Right forelimb (tissue), 1 donor: ENCODE data around the gene OGDH.

Source experiments
- DNase-seq: peaks from one replicate; pipeline ENCODE4 v3.0.0-alpha.2; 2018

Gene OGDH

DNA sequence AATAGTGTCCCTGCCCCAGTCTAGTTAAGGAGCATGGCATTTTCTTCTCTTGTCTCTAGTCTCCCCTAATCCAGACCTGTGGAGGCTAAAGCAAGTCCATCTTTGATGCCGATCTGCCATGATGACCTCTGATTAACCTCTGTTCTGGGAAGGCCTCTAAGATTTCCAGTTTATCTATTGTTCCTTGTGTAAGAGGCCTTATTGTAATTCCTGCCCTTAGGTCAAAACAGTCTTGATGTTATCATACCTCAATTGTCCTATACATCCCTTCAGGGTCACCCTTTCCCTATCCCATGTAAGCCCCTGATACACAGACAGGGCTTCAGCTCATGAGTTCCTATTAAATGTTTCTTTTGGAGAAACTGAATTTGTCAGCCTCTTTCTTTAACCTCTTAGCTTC, 137.3 kb downstream of the OGDH start:
- DNase-seq: no peak

DNA sequence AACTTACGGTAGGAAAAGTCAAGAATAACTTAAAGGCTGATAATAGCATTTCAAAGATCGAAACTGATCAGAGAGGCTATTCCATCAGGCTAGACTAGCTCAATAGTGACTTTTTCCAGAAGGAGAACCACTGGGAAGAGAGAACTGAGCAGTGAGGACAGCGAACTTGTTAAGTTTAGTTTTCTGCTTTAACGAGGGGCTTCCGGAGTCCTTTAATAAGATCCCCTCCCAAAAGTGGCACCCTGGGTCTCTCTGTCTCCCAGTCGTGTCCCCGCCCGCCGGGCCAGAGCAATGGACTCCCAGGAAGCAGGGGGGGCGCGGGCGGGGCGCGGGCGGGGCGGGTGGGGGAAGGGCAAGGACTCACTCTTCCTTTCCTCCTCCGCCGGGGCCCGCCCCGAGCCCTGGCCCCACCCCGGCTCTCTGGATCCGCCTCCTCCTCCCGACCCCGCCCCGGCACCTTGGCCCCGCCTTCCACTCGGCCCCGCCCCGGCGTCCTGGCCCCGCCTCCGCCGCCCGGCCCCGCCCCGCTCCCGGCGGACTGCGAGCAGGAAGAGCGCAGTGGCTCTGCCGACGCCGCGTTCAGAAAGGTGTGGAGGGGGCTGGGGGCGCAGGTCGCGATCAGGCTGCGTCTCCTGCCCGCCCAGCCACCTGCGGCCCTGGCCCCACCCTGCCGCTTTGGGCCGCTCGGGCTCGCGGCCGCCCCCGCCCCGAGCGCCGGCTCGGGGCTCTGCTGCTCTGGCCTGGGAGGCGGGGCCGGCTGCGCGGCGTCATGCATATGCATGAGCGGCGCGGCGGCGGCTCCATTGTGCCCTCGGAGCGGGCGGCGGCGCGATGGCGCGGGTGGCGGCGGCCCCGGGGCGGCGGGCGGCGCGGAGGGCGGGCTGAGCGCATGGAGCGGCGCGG, 141.9 kb downstream of the OGDH start, which contains the start of gene ZMIZ2:
ZMIZ2 (plus strand) TSS at position 803 of the 903 bp plus-strand sequence. CDS start 7,403 bp downstream, outside the sequence.
- peak; percentile 99 for DNase-seq

DNA sequence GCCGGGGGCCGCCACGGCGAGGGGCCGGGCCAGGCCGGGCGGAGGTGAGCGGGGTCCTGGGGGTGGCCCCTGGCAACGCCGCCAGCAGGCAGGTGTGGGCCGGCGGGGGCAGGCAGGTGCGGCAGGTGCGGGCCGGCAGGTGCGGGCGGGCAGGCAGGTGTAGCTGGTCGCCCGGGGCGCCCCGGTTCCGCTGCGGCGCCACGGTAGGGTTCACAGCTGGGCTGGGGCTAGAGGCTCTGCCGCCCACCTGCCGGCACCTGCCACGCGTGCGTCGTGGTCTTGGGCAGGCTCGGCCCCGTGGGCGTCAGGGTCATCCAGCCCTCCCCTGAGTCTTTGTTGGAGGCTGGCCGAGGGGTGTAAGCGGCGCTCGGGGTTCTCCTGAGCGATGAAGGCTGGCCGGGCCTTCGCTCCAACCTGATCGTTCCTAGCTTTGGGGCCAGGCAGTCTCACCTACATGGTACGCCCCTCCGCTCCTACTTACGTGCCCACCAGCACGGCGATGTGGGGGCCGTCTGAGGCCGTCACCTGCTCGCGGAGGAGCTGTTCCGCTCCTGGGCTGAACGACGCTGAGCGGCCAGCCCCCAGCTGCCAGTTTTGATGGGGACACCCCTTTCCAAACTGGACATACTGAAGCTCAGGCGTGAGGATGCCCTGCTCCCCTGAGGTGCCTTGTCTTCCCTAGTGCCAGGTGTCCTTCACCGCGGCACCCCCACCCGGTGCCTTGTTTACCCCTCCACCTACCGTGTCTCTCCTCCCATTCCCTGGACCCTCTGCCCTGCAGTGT, 142.7 kb downstream of the OGDH start:
- no peak for DNase-seq

DNA sequence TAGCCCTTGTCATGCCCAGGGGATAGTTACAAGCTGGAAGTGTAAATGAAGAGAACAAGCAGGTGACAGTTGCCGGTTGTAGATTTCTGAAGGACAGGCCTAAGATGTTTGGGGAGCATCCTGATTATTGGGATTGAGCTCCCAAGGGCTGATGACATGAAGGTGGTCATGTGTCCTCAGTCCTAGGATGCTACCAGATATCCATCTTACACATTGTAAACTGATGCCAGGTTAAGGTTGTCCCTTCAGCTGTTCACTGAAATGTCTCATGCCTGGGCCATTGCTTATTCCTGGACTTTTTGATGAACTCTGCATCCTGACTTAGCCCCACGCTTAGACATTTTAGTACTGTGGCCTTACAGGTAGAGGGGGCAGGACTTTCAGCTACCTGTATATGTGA, 143.6 kb downstream of the OGDH start:
- DNase-seq: no peak

GRCh38 chr7:44750424-44750823, 144.0 kb downstream of the OGDH start:
- DNase-seq: no peak

DNA sequence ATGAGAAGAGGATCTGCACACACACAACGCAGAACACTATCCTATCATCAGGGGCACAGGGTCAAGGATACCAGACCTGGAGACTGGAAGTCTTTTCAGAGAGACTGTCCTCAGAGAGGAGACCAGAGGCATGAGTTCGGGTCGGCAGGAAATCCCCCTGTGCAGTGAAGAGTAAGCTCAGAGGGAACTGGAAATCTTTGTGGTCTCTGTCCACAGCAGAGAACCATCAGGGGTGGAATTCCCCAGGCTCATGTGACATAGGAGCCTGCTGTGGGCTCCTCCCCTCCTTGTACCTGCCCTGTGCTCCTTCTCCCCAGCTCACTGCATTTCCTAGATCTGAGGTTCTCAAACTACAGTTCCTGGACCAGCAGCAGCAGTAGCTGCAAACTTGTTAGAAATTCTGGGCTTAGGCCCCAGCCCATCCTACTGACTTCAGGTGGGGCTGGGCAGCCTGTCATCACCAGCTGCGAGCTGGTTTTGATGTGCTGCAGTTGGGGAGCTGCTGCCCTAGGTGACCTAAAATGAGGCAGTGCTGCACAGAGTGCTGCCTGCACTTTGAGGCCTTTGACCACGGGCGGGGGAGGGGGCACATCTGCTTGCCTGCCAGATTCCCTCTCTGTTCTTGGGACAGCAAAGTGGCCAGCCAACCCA, 144.6 kb downstream of the OGDH start:
- DNase-seq: no peak

- no peak for DNase-seq
Observed at GRCh38 chr7:44752822-44753221, 146.4 kb downstream of the OGDH start.

DNA sequence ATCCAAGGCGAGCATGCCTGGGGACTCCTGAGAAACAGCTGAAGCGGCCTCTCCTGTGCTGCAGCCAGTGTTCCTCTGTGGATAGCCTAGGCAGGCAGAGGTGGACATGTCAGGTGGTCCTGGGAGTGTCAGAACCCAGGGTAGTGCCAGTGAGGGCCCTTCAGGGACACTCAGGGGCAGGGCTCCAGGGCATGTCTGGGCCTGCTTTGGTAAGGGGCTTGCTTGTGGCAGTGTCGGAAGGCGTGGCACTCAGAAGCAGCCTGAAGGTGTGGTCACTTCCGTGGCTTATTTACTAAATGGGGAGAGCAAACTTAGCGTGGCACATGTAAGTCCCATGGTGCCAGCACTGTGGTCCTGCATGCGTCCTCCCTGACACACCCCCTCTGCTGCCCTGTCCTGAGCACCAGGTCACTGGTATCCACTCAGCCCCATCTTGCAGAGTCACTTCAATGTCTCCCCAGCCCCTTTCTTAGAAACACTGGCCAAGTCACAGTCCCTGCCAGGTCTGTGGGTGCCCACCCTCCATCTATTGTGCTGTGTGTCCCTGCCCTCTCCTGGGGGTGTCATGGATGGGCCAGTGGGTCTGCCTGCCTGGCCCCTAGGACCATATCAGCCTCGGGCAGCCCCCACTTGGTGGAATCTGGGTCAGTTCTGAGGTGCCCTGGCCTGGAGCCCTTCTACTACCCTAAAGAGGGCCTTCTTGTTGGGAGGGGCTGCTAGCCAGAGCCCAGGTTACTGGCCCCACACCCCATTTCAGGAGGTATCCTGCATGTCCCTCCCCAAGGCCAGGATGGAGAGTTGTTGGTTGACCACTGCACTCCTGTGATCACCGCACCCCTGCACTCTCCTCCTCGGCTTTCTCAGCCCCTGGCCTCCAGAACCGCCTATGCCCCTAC, 148.6 kb downstream of the OGDH start:
- DNase-seq: no peak

- no peak for DNase-seq
Observed at GRCh38 chr7:44755698-44756627, 149.5 kb downstream of the OGDH start.

GRCh38 chr7:44756904-44757303, 150.5 kb downstream of the OGDH start:
- no peak for DNase-seq

DNA sequence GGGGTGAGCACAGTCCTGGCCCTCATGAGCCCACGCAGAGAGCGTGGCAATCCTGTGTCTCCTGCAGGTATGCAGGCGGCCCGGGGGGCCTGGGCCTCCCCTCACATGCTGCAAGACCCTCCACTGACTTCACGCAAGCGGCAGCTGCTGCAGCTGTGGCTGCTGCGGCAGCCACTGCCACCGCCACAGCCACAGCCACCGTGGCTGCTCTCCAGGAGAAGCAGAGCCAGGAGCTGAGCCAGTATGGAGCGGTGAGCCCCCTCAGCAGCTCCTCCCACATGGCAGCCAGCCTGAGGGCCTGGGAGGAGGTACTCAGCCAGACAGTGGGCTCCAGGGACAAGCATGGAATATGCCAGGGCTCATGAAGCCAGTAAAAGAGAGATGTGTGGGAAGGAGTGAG, 150.9 kb downstream of the OGDH start:
- DNase-seq: peak; percentile 85

- DNase-seq: no peak
Observed at GRCh38 chr7:44757739-44758138, 151.3 kb downstream of the OGDH start.
